Thyroid gland (tissue), 4 donors: ENCODE results near the gene CAMKMT. TPM values are rescaled to one million over a fixed set of nuclear protein-coding genes. Genes with fewer than 3 reads are reported as not detected.

Source experiments
- DNase-seq, 2 donors: peaks; one replicate each; pipeline ENCODE4 v3.0.0-alpha.2; 2019
- H3K27ac ChIP-seq, 3 donors: fragments of 200-600 bp; sonication (generic); 1 replicate in 2 of 3; 2 replicates in 1 of 3; pipeline ENCODE4 v1.5.1; 2016 to 2019; ENCODE audit warnings: mild to moderate bottlenecking in 1 of 3, moderate library complexity in 1 of 3
- H3K27me3 ChIP-seq: fragments of 200-600 bp; sonication (generic); one replicate; pipeline ENCODE4 v1.5.1; 2019
- H3K36me3 ChIP-seq, 2 donors: fragments of 200-600 bp; sonication (generic); one replicate each; pipeline ENCODE4 v1.5.1; 2016 to 2019
- H3K4me1 ChIP-seq, 2 donors: fragments of 200-600 bp; sonication (generic); one replicate each; pipeline ENCODE4 v1.5.1; 2017 to 2019
- H3K4me3 ChIP-seq, 3 donors: fragments of 200-600 bp; sonication (generic); replicated peaks in 1 of 3; 1 replicate in 2 of 3; 2 replicates in 1 of 3; pipeline ENCODE4 v1.5.1; 2016; ENCODE audit warnings: mild to moderate bottlenecking in 1 of 3
- H3K9me3 ChIP-seq: fragments of 200-600 bp; sonication (generic); one replicate; pipeline ENCODE4 v1.5.1; 2017
- POLR2A ChIP-seq, 2 donors: fragments of 450-650 bp; IDR thresholded peaks; one replicate each; pipeline ENCODE4 v1.6.1; 2017; ENCODE audit warnings: antibody characterized with exemption in 2 of 2, mild to moderate bottlenecking in 2 of 2, moderate library complexity in 1 of 2
- WGBS, 2 donors: methylation state at CpG; one replicate each; pipeline ENCODE4 v1.1.5; 2017; 5-methylcytosine and 5-hydroxymethylcytosine counted together
- intact Hi-C: fragments of 100-400 bp; cut with DNase I; formaldehyde crosslinking; loops from one replicate; pipeline ENCODE4 v1.15.1; 2023
- total RNA-seq, 4 donors: library from RNA; depleted of rRNA; stranded (reverse); fragments of >200 nt; gene quantifications; one replicate each; pipeline ENCODE4 v1.2.3, GENCODE V29; 2016
- TF ChIP-seq, protein P1 (sequence below), 6 experiments: fragments of 200-600 bp in 3 of 6; fragments of 450-650 bp in 3 of 6; sonication (generic) in 3 of 6; IDR thresholded peaks; one replicate each; pipeline ENCODE4 v1.5.1; 2016 to 2019; ENCODE audit warnings: antibody characterized with exemption in 6 of 6, mild to moderate bottlenecking in 2 of 6, inconsistent platforms in 1 of 6, moderate library complexity in 1 of 6

Gene CAMKMT
- total RNA-seq, 4 donors from 2014 or later: 13.5 to 23.7 (median 17.2) TPM

DNA sequence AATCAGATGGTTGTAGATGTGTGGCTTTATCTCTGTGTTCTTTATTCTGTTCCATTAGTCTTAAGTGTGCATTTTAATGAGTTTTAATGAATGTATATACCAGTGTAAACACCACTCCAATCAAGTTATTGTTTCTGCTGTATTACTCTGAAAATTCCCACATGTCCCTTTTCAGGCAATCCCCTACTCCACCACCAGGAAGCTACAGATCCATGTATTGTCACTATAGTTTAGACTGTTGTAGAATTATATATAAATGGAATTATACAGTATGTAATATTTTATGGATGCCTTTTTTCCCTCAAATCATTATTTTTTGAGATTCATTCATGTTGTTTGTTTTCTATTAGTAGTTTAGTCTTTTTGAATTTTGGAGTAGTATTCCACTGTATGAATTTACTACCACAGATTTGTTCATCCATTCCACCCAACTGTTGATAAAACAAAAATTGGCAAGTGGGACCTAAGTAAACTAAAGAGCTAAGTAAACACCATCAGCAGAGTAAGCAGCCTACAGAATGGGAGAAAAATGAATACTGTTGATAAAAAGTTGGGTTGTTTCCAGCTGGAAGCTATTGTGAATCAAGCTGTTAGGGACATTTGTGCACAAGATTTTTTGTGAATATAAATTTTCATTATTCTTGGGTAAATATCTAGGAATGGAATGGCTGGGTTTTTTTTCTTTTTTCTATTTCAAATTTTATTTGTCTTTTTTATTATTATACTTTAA lies 262.0 kb downstream of the CAMKMT start:
- DNase-seq: no peak
- H3K4me3 ChIP-seq: no peak overlapping the region
- H3K9me3 ChIP-seq: no peaks in the 10 kb centered on the region
- intact Hi-C loops: no loop called here
- H3K36me3 ChIP-seq: no peaks in the 10 kb centered on the region
- H3K4me1 ChIP-seq: no peaks in the 10 kb centered on the region
- TF ChIP-seq, protein P1, sequence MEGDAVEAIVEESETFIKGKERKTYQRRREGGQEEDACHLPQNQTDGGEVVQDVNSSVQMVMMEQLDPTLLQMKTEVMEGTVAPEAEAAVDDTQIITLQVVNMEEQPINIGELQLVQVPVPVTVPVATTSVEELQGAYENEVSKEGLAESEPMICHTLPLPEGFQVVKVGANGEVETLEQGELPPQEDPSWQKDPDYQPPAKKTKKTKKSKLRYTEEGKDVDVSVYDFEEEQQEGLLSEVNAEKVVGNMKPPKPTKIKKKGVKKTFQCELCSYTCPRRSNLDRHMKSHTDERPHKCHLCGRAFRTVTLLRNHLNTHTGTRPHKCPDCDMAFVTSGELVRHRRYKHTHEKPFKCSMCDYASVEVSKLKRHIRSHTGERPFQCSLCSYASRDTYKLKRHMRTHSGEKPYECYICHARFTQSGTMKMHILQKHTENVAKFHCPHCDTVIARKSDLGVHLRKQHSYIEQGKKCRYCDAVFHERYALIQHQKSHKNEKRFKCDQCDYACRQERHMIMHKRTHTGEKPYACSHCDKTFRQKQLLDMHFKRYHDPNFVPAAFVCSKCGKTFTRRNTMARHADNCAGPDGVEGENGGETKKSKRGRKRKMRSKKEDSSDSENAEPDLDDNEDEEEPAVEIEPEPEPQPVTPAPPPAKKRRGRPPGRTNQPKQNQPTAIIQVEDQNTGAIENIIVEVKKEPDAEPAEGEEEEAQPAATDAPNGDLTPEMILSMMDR (IDR thresholded peaks at IDR 0.05): peak in 1 of 6 experiments; percentile 25
- TF ChIP-seq POLR2A (IDR thresholded peaks at IDR 0.05): no peak
- H3K27me3 ChIP-seq: no peaks in the 10 kb centered on the region
- no peak overlapping the region for H3K27ac ChIP-seq

DNA sequence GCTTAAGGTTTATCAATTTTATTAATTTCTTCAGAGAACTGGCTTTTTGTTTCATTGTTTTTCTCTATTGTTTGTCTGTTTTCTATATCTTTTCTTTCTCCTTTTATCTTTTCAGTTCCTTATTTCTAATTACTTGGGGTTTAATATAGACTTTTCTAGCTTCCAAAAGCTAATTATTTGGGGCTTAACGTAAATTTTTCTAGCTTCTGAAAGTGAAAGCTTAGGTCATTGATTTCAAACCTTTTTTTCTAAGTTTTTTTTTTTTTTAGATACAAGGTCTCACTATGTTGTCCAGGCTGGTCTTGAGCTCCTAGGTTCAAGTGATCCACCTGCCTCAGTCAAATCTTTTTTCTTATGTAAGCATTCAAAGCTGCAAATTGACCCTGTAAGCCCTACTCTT lies 266.6 kb downstream of the CAMKMT start:
- Histone ChIP-seq H3K27ac (no peak overlapping the region), H3K4me1 (no peaks in the 10 kb centered on the region), H3K9me3 (no peaks in the 10 kb centered on the region), H3K4me3 (no peak overlapping the region), H3K27me3 (no peaks in the 10 kb centered on the region), H3K36me3 (no peaks in the 10 kb centered on the region)
- intact Hi-C loops: no loop called here
- no peak for TF ChIP-seq POLR2A (IDR thresholded peaks at IDR 0.05)
- DNase-seq: no peak
- 96% methylated on average over 1 of the region's 1 CpG for WGBS, 2 donors

DNA sequence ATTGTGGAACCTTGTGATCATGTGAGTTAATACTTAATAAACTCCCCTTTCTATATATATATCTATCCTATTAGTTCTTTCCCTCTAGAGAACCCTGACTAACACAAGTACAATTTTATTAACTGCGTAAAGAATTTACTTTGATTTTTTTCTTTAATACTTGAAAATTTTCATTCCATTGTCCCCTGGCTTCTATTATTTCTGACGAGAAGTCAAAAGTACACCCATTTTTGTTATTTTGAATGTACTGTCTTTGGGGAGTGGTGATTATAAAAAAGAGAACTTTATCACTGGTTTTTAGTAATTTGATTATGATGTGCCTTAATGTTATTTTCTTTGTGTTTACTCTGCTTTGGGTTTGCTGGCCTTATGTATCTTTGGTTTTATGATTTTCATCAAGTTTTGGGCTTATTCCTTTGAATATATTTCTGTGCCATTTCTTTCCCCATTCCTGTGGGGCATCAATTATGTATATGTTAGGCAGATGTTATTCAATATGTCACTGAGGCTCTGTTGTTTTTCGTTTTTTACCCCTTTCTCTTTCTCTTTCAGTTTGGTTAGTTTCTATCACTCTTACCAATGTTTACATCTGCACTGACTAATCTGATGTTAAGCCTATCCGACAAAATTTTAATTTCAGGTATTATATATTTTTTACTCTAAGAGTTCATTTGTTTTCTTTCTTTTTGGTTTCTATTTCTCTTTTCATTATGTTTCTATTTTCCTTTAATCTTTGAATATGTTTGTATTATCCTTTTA lies 271.4 kb downstream of the CAMKMT start:
- H3K4me1 ChIP-seq: no peaks in the 10 kb centered on the region
- H3K27ac ChIP-seq: no peak overlapping the region
- no peak overlapping the region for H3K4me3 ChIP-seq
- no peaks in the 10 kb centered on the region for H3K27me3 ChIP-seq
- no peaks in the 10 kb centered on the region for H3K36me3 ChIP-seq
- no peak for DNase-seq
- no peaks in the 10 kb centered on the region for H3K9me3 ChIP-seq
- intact Hi-C loops: no loop called here
- WGBS, 2 donors: 90 to 92% methylated on average over 4 of the region's 4 CpGs
- no peak for TF ChIP-seq POLR2A (IDR thresholded peaks at IDR 0.05)
- TF ChIP-seq, protein P1 (IDR thresholded peaks at IDR 0.05): no peak

DNA sequence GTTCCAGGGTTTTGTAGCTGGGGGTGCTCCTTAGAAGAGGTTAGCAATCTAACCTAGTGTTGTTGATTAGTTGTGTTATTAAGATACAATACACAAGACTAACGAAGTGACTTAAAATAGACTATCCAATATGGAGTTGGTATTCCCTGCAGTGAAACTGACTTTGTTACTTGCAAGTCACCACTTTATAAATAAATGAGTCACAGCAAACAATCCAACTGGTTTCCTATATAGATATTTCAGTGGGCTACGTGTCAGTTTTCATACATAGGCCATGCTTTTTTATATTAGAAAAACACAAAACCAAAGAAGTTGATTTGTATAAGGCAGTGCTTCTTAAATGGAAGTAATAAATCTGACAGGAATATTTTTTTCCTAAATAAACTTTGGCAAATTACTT lies 274.0 kb downstream of the CAMKMT start:
- H3K36me3 ChIP-seq: no peaks in the 10 kb centered on the region

DNA sequence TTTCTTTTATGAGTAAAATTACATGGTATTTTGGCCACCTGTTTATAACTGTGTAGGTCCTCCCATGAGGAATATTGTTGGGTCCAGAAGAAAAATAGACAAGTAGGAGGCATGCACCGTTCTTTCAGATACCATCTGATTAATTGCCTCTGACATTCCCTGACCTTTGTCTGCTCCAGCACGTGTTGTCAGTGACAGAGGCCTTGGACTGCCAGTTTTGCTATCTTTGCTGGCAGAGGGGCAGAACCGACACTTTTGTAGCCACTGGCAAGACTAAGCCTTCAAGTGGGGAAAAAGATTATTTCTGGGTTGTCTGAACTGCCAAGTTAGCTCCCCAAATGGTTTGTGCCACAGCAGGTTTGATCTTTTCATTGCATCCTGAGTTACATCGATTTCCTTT lies 276.9 kb downstream of the CAMKMT start:
- Histone ChIP-seq H3K4me3 (no peak overlapping the region), H3K9me3 (no peaks in the 10 kb centered on the region), H3K36me3 (no peaks in the 10 kb centered on the region), H3K27me3 (no peaks in the 10 kb centered on the region), H3K4me1 (no peaks in the 10 kb centered on the region), H3K27ac (no peak overlapping the region)
- WGBS, 2 donors: 65 to 73% methylated on average over 4 of the region's 4 CpGs
- intact Hi-C loops: no loop called here
- no peak for TF ChIP-seq POLR2A (IDR thresholded peaks at IDR 0.05)
- TF ChIP-seq, protein P1 (IDR thresholded peaks at IDR 0.05): no peak
- no peak for DNase-seq

More for the DNA sequence above, 274.0 kb downstream of the CAMKMT start:
- Histone ChIP-seq H3K27me3 (no peaks in the 10 kb centered on the region), H3K4me1 (no peaks in the 10 kb centered on the region), H3K27ac (no peak overlapping the region), H3K9me3 (no peaks in the 10 kb centered on the region), H3K4me3 (no peak overlapping the region)
- intact Hi-C loops: no loop called here
- TF ChIP-seq, protein P1 (IDR thresholded peaks at IDR 0.05): no peak
- no peak for TF ChIP-seq POLR2A (IDR thresholded peaks at IDR 0.05)
- DNase-seq: no peak
- WGBS, 2 donors: 96 to 98% methylated on average over 2 of the region's 2 CpGs
